ENCODE measurements around the gene IQSEC1.

- TF ChIP-seq CTCF (conservative IDR thresholded peaks at IDR 0.05; ENCODE audit: low read depth in 2 of 2) (no peak), POLR2AphosphoS5 (IDR thresholded peaks at IDR 0.05; ENCODE audit: low read depth) (no peak), REST (IDR thresholded peaks at IDR 0.05; ENCODE audit: unreplicated experiment) (no peak), EZH2 (IDR thresholded peaks at IDR 0.05; ENCODE audit: low read depth, unreplicated experiment) (no peak), NANOG (IDR thresholded peaks at IDR 0.05; ENCODE audit: borderline replicate concordance) (no peak)
Measured at GRCh38 chr3:12978682-12979081, 94.5 kb downstream of the IQSEC1 start.
